ENCODE measurements around the gene NAA60. TPM values are rescaled to one million over a fixed set of nuclear protein-coding genes. Genes with fewer than 3 reads are reported as not detected.

Gene NAA60
- total and polyA plus RNA-seq, 2 of the 13 experiments (the other 11 are each of a cell fraction or from before 2014, with no cell fraction given), result 14.7 to 32.0 TPM

GRCh38 chr16:3457434-3458252 is 14.2 kb downstream of the NAA60 start (continued):
- TF ChIP-seq KAT7 (CRISPR knock-in tag; IDR thresholded peaks at IDR 0.05; ENCODE audit: borderline replicate concordance) (no peak; the same call in 1 of the 2 replicates), SIN3B (IDR thresholded peaks at IDR 0.05; ENCODE audit: low read length) (no peak; the same call in 1 of the 2 replicates), ZFX (CRISPR knock-in tag; IDR thresholded peaks at IDR 0.05; ENCODE audit: low read depth) (peak; percentile 97), SAFB2 (CRISPR knock-in tag; IDR thresholded peaks at IDR 0.05; ENCODE audit: borderline replicate concordance, low read depth) (no peak; the same call in 1 of the 2 replicates), ZNF761 (CRISPR knock-in tag; conservative IDR thresholded peaks at IDR 0.05) (peak; percentile 96), ZNF780A (CRISPR knock-in tag; IDR thresholded peaks at IDR 0.05) (no peak), CSRNP1 (CRISPR knock-in tag; IDR thresholded peaks at IDR 0.05) (peak; percentile 79), ZNF451 (CRISPR knock-in tag; IDR thresholded peaks at IDR 0.05) (no peak; the same call in 1 of the 2 replicates), ATAD3A (CRISPR knock-in tag; IDR thresholded peaks at IDR 0.05) (no peak), ZNF607 (CRISPR knock-in tag; IDR thresholded peaks at IDR 0.05; ENCODE audit: borderline replicate concordance) (peak; percentile 50; the same call in 1 of the 2 replicates), MNT (IDR thresholded peaks at IDR 0.05) (peak; percentile 26), SRSF1 (optimal IDR thresholded peaks at IDR 0.05; ENCODE audit: low read depth, low read length) (peak; percentile 77), TBX3 (IDR thresholded peaks at IDR 0.05; ENCODE audit: borderline replicate concordance) (peak; percentile 32; the same call in 1 of the 2 replicates), ZNF235 (CRISPR knock-in tag; IDR thresholded peaks at IDR 0.05; ENCODE audit: borderline replicate concordance) (no peak; the same call in 1 of the 2 replicates), HNRNPLL (IDR thresholded peaks at IDR 0.05; ENCODE audit: low read depth, low read length, poor library complexity, severe bottlenecking) (peak; percentile 34), AFF4 (CRISPR knock-in tag; IDR thresholded peaks at IDR 0.05) (no peak), KMT2B (CRISPR knock-in tag; IDR thresholded peaks at IDR 0.05) (peak; percentile 67), RAD21 (CRISPR knock-in tag; IDR thresholded peaks at IDR 0.05) (peak; percentile 66), FOXM1 (CRISPR knock-in tag; IDR thresholded peaks at IDR 0.05) (0 out of 2 replicates have a peak, but pooled peaks have one; percentile 14), ZNF20 (CRISPR knock-in tag; IDR thresholded peaks at IDR 0.05) (no peak), MTF1 (CRISPR knock-in tag; IDR thresholded peaks at IDR 0.05) (0 out of 2 replicates have a peak, but pooled peaks have one; percentile 54), TEAD2 (CRISPR knock-in tag; IDR thresholded peaks at IDR 0.05) (no peak)
